ENCODE data around the gene GLCCI1.

DNA sequence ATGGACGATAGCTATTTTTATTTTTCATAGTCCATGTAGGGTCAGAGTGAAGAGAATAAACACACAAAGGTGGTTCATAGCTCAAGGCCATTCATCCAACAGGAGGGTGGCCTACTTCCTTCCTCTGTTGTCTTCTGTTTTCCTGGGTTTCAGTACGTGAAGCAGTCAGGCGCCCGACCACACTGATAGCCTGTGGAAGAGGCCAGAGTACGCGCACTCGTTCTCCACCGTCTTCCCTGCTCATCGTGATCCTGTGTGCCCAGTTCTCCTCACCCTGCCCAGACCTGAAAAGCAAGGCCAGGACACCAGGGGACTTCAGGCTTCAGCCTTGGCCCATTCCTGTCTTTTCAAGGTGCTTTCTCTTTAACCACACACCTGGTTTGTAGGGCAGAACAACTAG lies 134.7 kb downstream of the GLCCI1 start:
- TF ChIP-seq EZH2 (IDR thresholded peaks at IDR 0.05; ENCODE audit: borderline replicate concordance, low read depth, low read length, severe bottlenecking) (no peak), POLR2A (IDR thresholded peaks at IDR 0.05; ENCODE audit: low read depth, low read length) (no peak), JUN (IDR thresholded peaks at IDR 0.05; ENCODE audit: borderline replicate concordance, insufficient read depth, insufficient read length, low read depth) (no peak), FOS (IDR thresholded peaks at IDR 0.05; ENCODE audit: borderline replicate concordance, insufficient read depth, low read length) (no peak), POLR2AphosphoS5 (IDR thresholded peaks at IDR 0.05; ENCODE audit: insufficient read depth, low read depth, low read length) (no peak)
- TF ChIP-seq, protein P1, sequence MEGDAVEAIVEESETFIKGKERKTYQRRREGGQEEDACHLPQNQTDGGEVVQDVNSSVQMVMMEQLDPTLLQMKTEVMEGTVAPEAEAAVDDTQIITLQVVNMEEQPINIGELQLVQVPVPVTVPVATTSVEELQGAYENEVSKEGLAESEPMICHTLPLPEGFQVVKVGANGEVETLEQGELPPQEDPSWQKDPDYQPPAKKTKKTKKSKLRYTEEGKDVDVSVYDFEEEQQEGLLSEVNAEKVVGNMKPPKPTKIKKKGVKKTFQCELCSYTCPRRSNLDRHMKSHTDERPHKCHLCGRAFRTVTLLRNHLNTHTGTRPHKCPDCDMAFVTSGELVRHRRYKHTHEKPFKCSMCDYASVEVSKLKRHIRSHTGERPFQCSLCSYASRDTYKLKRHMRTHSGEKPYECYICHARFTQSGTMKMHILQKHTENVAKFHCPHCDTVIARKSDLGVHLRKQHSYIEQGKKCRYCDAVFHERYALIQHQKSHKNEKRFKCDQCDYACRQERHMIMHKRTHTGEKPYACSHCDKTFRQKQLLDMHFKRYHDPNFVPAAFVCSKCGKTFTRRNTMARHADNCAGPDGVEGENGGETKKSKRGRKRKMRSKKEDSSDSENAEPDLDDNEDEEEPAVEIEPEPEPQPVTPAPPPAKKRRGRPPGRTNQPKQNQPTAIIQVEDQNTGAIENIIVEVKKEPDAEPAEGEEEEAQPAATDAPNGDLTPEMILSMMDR (IDR thresholded peaks at IDR 0.05; ENCODE audit: extremely low read depth in 1 of 2, insufficient read depth in 1 of 2, low read depth in 1 of 2, low read length in 2 of 2), result no peak
